Parathyroid adenoma (tissue), 2 donors: ENCODE measurements around the gene MBD6.

Experiments used
- H2AFZ ChIP-seq: fragments of 300-600 bp; sonication (generic); one replicate; pipeline ENCODE4 v1.7.0; 2017; ENCODE audit warnings: antibody characterized with exemption, mild to moderate bottlenecking
- H3K27ac ChIP-seq: fragments of 300-600 bp; sonication (generic); one replicate; pipeline ENCODE4 v1.7.0; 2017
- H3K27me3 ChIP-seq: fragments of 300-600 bp; sonication (generic); one replicate; pipeline ENCODE4 v1.7.0; 2017; ENCODE audit warnings: low read length; ENCODE audit not compliant: control insufficient read depth, insufficient read depth
- H3K36me3 ChIP-seq: fragments of 300-600 bp; sonication (generic); one replicate; pipeline ENCODE4 v1.7.0; 2017; ENCODE audit warnings: low read length; ENCODE audit not compliant: control insufficient read depth, insufficient read depth
- H3K4me1 ChIP-seq: fragments of 300-600 bp; sonication (generic); one replicate; pipeline ENCODE4 v1.7.0; 2017; ENCODE audit warnings: control low read depth
- H3K4me2 ChIP-seq: fragments of 300-600 bp; sonication (generic); one replicate; pipeline ENCODE4 v1.7.0; 2017; ENCODE audit warnings: low read length
- H3K4me3 ChIP-seq: fragments of 300-600 bp; sonication (generic); one replicate; pipeline ENCODE4 v1.7.0; 2017; ENCODE audit warnings: low read depth, low read length
- H3K79me2 ChIP-seq: fragments of 300-600 bp; sonication (generic); one replicate; pipeline ENCODE4 v1.7.0; 2017; ENCODE audit warnings: control low read depth
- H3K9ac ChIP-seq: fragments of 300-600 bp; sonication (generic); one replicate; pipeline ENCODE4 v1.7.0; 2017; ENCODE audit warnings: mild to moderate bottlenecking
- H3K9me3 ChIP-seq: fragments of 300-600 bp; sonication (generic); one replicate; pipeline ENCODE4 v1.7.0; 2017; ENCODE audit warnings: low read length; ENCODE audit not compliant: control insufficient read depth
- TF ChIP-seq, protein P1 (sequence below): fragments of 300-600 bp; sonication (generic); IDR thresholded peaks from one replicate; pipeline ENCODE4 v1.7.0; 2017; ENCODE audit warnings: antibody characterized with exemption, mild to moderate bottlenecking
- donor health status: primary hyperparathyroidism.

Gene MBD6

DNA sequence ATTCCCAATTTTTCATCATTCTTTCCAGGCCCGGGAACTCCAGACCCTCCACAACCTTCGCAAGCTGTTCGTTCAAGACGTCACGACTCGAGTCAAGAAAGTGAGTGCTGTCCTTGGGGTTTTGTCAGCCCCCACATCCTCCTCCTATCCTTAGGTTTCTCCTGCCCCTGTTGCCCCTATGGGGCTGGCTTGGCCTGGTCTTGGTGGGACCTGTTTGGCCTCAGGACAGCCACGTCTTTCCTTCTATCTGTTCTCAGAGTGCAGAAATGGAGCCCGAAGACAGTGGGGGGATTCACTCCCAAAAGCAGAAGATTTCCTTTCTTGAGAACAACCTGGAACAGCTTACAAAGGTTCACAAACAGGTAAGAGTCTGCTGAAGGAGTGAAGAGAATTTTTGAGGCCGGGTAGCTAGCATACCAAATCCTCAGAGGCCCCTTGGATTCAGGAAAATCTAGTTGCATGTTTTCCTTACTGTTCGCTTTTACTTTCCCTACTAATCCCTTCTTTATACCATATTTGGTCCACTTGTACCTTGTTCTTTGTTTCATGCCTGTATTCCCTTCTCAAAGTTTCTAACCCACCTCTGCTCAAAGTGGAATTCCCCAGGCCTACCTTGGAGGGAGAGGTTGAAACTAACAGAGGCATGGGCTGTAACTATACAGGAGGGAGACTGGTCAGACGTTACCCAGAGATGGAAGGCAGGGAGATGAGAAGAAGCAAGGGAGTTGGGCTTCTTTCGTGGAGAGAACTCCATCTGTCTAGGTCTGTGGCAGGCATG is 55.5 kb downstream of the MBD6 start:
- Histone ChIP-seq H2AFZ (no peak overlapping the region), H3K4me2 (no peak overlapping the region), H3K9me3 (no peaks in the 10 kb centered on the region), H3K36me3 (no peaks in the 10 kb centered on the region), H3K4me1 (no peaks in the 10 kb centered on the region), H3K4me3 (no peak overlapping the region), H3K9ac (no peak overlapping the region), H3K79me2 (no peaks in the 10 kb centered on the region), H3K27ac (no peak overlapping the region), H3K27me3 (no peaks in the 10 kb centered on the region)
- TF ChIP-seq, protein P1, sequence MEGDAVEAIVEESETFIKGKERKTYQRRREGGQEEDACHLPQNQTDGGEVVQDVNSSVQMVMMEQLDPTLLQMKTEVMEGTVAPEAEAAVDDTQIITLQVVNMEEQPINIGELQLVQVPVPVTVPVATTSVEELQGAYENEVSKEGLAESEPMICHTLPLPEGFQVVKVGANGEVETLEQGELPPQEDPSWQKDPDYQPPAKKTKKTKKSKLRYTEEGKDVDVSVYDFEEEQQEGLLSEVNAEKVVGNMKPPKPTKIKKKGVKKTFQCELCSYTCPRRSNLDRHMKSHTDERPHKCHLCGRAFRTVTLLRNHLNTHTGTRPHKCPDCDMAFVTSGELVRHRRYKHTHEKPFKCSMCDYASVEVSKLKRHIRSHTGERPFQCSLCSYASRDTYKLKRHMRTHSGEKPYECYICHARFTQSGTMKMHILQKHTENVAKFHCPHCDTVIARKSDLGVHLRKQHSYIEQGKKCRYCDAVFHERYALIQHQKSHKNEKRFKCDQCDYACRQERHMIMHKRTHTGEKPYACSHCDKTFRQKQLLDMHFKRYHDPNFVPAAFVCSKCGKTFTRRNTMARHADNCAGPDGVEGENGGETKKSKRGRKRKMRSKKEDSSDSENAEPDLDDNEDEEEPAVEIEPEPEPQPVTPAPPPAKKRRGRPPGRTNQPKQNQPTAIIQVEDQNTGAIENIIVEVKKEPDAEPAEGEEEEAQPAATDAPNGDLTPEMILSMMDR = no peak

DNA sequence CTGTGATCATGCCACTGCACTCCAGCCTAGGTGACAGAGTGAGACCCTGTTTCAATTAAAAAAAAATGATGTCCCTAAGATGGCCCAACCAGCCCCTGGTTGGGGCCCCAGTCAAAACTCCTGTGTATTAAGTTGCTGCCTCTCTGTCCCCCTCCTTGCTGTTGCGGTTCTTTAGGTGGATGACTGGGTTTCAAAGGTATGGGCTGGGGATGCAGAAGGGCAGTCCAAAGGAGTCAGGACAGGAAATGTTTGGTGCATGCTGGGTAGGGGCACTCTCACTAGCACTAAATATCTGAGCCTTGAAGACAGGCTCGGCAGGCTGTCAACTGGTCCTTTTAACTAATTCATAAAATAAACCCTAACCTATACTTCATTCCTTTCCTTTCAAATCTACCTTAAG is 56.4 kb downstream of the MBD6 start:
- H3K4me2 ChIP-seq = no peak overlapping the region
- no peak overlapping the region for H2AFZ ChIP-seq
- H3K4me3 ChIP-seq = no peak overlapping the region
- H3K9me3 ChIP-seq = no peaks in the 10 kb centered on the region
- no peaks in the 10 kb centered on the region for H3K36me3 ChIP-seq
- no peaks in the 10 kb centered on the region for H3K27me3 ChIP-seq
- TF ChIP-seq, protein P1 = no peak
- no peaks in the 10 kb centered on the region for H3K79me2 ChIP-seq
- H3K27ac ChIP-seq = no peak overlapping the region
- H3K4me1 ChIP-seq = no peaks in the 10 kb centered on the region
- H3K9ac ChIP-seq = no peak overlapping the region
